Measurements from ENCODE around the gene IPCEF1. TPM values are rescaled to one million over a fixed set of nuclear protein-coding genes. Genes with fewer than 3 reads are reported as not detected.

The IPCEF1 gene
- total RNA-seq, 4 donors from 2014 or later = 3.1 to 9.7 (median 3.4) TPM

- Histone ChIP-seq H3K4me3 (no peak overlapping the region), H3K27ac (no peak overlapping the region), H3K27me3 (no peaks in the 10 kb centered on the region), H3K36me3 (no peaks in the 10 kb centered on the region), H3K4me1 (no peaks in the 10 kb centered on the region), H3K9me3 (no peaks in the 10 kb centered on the region)
- no peak for DNase-seq
- TF ChIP-seq POLR2A (IDR thresholded peaks at IDR 0.05) (no peak), CTCF (IDR thresholded peaks at IDR 0.05) (no peak)
- intact Hi-C loops (cut with DNase I; ENCODE audit: low total_unique reads) = no loop called here
Observed at GRCh38 chr6:154122195-154122925, 234.2 kb downstream of the IPCEF1 start.

- intact Hi-C loops (cut with DNase I; ENCODE audit: low total_unique reads) = no loop called here
- H3K27me3 ChIP-seq = no peaks in the 10 kb centered on the region
- TF ChIP-seq POLR2A (IDR thresholded peaks at IDR 0.05) (no peak), CTCF (IDR thresholded peaks at IDR 0.05) (no peak)
Observed at GRCh38 chr6:154117485-154117884, 239.1 kb downstream of the IPCEF1 start.

GRCh38 chr6:154113392-154113791 is 243.2 kb downstream of the IPCEF1 start:
- Histone ChIP-seq H3K36me3 (no peaks in the 10 kb centered on the region), H3K27ac (no peak overlapping the region), H3K4me3 (no peak overlapping the region), H3K4me1 (no peaks in the 10 kb centered on the region), H3K9me3 (no peaks in the 10 kb centered on the region), H3K27me3 (no peaks in the 10 kb centered on the region)
- TF ChIP-seq POLR2A (IDR thresholded peaks at IDR 0.05) (no peak), CTCF (IDR thresholded peaks at IDR 0.05) (no peak)
- intact Hi-C loops (cut with DNase I; ENCODE audit: low total_unique reads) = no loop called here
- DNase-seq = no peak

More at GRCh38 chr6:154117485-154117884, 239.1 kb downstream of the IPCEF1 start:
- no peak overlapping the region for H3K27ac ChIP-seq
- DNase-seq = no peak
- H3K36me3 ChIP-seq = no peaks in the 10 kb centered on the region
- no peak overlapping the region for H3K4me3 ChIP-seq
- H3K9me3 ChIP-seq = no peaks in the 10 kb centered on the region
- H3K4me1 ChIP-seq = no peaks in the 10 kb centered on the region

- no peak for TF ChIP-seq POLR2A (IDR thresholded peaks at IDR 0.05)
- TF ChIP-seq CTCF (IDR thresholded peaks at IDR 0.05) = no peak
- Histone ChIP-seq H3K36me3 (no peaks in the 10 kb centered on the region), H3K4me3 (no peak overlapping the region), H3K27ac (no peak overlapping the region), H3K9me3 (no peaks in the 10 kb centered on the region), H3K4me1 (no peaks in the 10 kb centered on the region), H3K27me3 (no peaks in the 10 kb centered on the region)
- intact Hi-C loops (cut with DNase I; ENCODE audit: low total_unique reads) = no loop called here
- DNase-seq = no peak
Observed at GRCh38 chr6:154112181-154112809, 244.3 kb downstream of the IPCEF1 start.

- no peaks in the 10 kb centered on the region for H3K9me3 ChIP-seq
- DNase-seq = no peak
- TF ChIP-seq POLR2A (IDR thresholded peaks at IDR 0.05) (no peak), CTCF (IDR thresholded peaks at IDR 0.05) (no peak)
- intact Hi-C loops (cut with DNase I; ENCODE audit: low total_unique reads) = no loop called here
- no peaks in the 10 kb centered on the region for H3K27me3 ChIP-seq
- H3K4me3 ChIP-seq = no peak overlapping the region
- no peaks in the 10 kb centered on the region for H3K36me3 ChIP-seq
- H3K4me1 ChIP-seq = no peaks in the 10 kb centered on the region
- H3K27ac ChIP-seq = no peak overlapping the region
Observed at GRCh38 chr6:154111025-154111424, 245.6 kb downstream of the IPCEF1 start.
